AG09309 (cell line): Measurements from ENCODE around the gene TRABD2B.

Experiments
- DNase-seq: peaks from one replicate; pipeline ENCODE4 v3.0.0-alpha.2; 2010; ENCODE audit warnings: low read depth
- H3K4me3 ChIP-seq: 2 replicates; pipeline ENCODE4 v1.5.1; 2011; ENCODE audit warnings: mild to moderate bottlenecking, low read depth, low read length, moderate library complexity; ENCODE audit not compliant: control insufficient read depth
- TF ChIP-seq, protein P1 (sequence below): IDR thresholded peaks from 2 replicates; pipeline ENCODE4 v1.5.1; 2011; ENCODE audit warnings: mild to moderate bottlenecking, low read depth, low read length, inconsistent platforms; ENCODE audit not compliant: insufficient read depth, control insufficient read depth; ENCODE audit errors: missing control alignments

The TRABD2B gene

GRCh38 chr1:47753808-47754207 is 243.4 kb downstream of the TRABD2B start:
- H3K4me3 ChIP-seq = no peak overlapping the region
- TF ChIP-seq, protein P1, sequence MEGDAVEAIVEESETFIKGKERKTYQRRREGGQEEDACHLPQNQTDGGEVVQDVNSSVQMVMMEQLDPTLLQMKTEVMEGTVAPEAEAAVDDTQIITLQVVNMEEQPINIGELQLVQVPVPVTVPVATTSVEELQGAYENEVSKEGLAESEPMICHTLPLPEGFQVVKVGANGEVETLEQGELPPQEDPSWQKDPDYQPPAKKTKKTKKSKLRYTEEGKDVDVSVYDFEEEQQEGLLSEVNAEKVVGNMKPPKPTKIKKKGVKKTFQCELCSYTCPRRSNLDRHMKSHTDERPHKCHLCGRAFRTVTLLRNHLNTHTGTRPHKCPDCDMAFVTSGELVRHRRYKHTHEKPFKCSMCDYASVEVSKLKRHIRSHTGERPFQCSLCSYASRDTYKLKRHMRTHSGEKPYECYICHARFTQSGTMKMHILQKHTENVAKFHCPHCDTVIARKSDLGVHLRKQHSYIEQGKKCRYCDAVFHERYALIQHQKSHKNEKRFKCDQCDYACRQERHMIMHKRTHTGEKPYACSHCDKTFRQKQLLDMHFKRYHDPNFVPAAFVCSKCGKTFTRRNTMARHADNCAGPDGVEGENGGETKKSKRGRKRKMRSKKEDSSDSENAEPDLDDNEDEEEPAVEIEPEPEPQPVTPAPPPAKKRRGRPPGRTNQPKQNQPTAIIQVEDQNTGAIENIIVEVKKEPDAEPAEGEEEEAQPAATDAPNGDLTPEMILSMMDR = no peak
- DNase-seq = no peak

- TF ChIP-seq, protein P1 = no peak
- DNase-seq = no peak
- H3K4me3 ChIP-seq = no peak overlapping the region
These were observed 244.6 kb downstream of the TRABD2B start for GRCh38 chr1:47752559-47752958.

DNA sequence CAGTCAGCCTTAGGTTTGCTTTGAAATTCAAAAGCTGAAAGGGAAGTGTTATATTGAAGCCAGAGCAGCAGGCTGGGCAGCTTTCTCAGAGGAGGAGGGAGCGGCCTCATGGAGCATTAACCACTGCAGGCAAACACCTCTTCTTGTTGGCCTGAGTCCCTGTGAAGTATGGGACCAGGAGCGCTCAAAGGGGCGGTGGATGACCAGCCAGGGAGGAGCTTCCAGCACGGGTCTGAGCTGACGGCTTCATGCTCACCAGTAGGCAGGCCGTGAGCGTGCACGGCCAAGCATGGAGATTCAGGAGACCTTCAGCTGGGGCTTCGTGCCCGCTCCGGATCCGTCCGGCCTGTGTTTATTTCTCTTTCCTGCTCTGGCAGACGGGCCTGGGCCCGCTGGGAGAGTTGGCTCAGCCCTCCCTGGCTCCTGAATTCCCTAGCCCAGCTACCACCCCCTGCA is 245.2 kb downstream of the TRABD2B start:
- no peak overlapping the region for H3K4me3 ChIP-seq
- TF ChIP-seq, protein P1 = no peak
- DNase-seq = no peak

GRCh38 chr1:47751193-47751592 is 246.0 kb downstream of the TRABD2B start:
- H3K4me3 ChIP-seq = no peak overlapping the region
- TF ChIP-seq, protein P1 = no peak
- no peak for DNase-seq

DNA sequence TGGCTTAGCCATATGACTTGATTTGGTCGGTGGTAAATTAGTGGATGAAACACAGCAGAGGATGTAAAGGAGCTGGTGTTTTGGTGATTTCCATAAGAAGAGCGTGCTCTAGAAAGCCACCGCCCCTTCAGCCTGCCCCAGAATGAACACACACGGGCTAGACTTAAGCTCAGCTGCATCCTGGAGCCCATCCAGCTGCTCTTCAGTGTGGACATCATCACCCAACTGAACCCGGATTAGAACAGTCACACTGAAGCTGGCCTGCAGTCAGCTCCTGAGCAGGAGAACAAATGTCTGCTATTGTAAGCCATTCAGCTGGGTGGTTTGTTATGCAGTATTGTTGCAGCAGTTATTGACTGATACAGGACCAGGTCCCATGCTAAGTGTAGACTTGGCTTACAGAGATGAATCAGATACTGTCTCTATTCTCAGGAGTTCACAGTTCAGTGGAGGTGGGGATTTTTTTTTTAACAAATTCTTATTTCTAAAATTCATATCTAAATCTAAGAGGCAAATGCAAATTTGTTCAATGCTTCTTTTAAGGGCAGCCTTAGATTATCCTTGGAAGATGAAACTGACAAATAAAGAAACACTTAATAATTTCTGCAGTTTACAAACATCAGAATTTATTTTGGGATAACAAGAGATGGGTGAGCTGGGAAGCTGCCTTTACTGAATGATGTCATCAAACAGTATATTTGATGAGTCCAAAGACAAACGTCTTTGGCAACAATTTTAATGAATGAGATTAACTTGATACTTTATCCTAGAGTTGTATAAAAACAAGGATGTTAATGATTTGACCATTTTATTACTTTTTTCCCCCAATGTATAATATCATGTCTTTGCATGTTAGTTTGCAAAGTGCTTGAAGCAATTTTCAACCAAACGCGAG is 251.2 kb downstream of the TRABD2B start:
- H3K4me3 ChIP-seq = no peak overlapping the region
- TF ChIP-seq, protein P1 = no peak
- no peak for DNase-seq

DNA sequence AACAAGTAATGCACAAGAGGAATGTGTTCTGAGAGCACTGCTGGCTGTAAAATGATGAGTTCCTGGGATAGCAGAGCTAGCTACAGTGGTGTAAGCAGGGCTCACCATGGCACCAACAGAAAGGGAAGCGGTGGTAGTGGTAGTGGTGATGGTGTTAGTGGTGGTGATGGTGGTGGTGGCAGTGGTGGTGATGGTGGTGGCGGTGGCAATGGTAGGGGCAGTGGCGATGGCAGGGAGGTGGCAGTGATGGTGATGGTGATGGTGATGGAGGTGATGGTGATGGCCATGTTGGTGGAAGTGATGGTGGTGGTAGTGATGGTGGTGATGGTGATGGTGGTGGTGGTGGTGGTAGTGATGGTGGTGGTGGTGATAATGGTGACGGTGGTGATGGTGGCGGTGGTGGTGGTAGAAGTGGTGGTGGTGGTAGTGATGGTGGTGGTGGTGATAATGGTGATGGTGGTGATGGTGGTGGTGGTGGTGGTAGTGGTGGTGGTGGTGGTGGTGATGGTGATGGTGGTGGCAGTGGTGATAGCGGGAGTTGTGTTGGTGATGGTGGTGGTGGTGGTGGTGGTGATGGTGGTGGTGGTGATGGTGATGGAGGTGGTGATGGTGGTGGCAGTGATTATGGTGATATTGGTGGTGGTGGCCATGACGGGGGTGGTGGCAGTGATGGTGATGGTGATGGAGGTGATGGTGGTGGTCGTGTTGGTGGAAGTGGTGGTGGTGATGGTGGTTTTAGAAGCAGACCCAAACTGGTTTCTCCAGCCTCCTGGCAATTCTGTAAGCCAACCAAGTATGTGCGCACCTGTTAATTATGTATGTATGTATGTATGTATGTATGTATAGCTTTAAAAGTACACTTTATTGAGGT is 254.1 kb downstream of the TRABD2B start:
- H3K4me3 ChIP-seq = no peak overlapping the region
- TF ChIP-seq, protein P1 = no peak
- no peak for DNase-seq
